Kidney tubule cell (primary cell): ENCODE results near the gene HRNR.
"Not testable (repeated sequence)": the region's sequence is repeated elsewhere in the genome, so short reads cannot be mapped to it uniquely, and the experiment has no call there.

Experiments used
- DNase-seq: peaks from one replicate; pipeline ENCODE4 v3.0.0-alpha.2; 2018; ENCODE audit warnings: low spot score

Gene HRNR

GRCh38 chr1:152224093-152224492 is at the start of gene HRNR:
Gene HRNR, minus strand, starts transcription at chr1:152224193. Its CDS starts 940 bp downstream, at chr1:152223253.
- no peak for DNase-seq

- DNase-seq = not testable (repeated sequence)
Measured at GRCh38 chr1:152256394-152256793, 32.4 kb upstream of the HRNR start.

GRCh38 chr1:152252157-152252556 is 28.2 kb upstream of the HRNR start:
- peak; percentile 39 for DNase-seq

GRCh38 chr1:152251391-152251790 is 27.4 kb upstream of the HRNR start:
- DNase-seq = peak; percentile 26

DNA sequence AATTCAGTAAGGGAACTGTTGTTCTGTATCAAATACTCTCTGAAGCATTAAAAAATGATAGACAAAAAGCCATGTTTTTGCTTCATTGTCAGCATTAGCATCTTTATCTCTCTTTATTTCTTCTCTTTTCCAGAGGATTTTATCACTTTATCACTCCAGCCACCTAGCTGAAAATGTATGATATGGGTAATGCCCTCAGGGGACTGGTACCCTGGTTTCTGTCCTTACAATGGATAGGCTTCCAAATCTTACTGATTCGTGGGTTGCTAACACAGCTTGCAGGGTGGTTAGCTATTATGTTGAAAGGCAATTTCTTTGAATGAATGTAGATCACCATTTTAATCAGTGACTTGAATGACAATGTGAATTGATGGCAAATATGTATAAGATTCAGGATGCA is 23.3 kb upstream of the HRNR start:
- no peak for DNase-seq

DNA sequence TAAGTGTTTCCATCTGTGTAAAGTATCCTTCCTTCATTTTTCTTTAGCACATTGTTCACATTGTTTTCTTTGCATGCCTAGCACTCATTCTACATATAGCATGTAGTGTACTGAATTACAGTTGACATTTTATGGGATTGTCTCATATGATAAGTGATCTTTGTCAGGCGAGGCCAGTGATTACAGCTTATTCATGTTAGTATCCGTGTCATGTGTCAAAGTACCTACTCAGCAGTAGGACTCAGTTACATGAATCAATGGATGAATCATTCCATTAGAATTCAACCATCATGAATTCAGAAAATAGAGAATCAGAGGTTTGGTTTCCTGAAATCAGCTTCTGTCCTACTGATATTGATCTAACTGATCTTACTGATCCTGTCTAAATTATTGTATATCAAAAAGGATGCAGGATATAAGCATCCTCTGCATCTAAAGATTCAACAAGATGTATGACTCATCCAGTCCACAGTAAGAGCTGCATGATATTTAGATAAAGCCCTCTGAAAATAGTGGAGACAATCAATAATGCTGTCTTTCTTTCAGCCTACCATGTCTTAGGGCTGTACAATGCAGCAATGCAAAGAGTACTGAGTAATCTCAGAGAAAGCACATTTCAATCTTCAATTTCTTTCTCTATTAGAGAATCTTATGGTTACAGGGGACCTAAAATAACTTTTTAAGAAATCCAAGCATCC is 20.7 kb upstream of the HRNR start:
- peak; percentile 50 for DNase-seq

- no peak for DNase-seq
Measured at GRCh38 chr1:152237093-152237492, 13.1 kb upstream of the HRNR start.

- peak; percentile 18 for DNase-seq
Measured at GRCh38 chr1:152228831-152229230, 4.8 kb upstream of the HRNR start.

- no peak for DNase-seq
Measured at GRCh38 chr1:152227310-152227928, 3.4 kb upstream of the HRNR start.

- peak; percentile 2 for DNase-seq
Measured at GRCh38 chr1:152225678-152226077, 1.7 kb upstream of the HRNR start.

GRCh38 chr1:152220166-152221163 is 3.5 kb downstream of the HRNR start:
- no peak for DNase-seq

DNA sequence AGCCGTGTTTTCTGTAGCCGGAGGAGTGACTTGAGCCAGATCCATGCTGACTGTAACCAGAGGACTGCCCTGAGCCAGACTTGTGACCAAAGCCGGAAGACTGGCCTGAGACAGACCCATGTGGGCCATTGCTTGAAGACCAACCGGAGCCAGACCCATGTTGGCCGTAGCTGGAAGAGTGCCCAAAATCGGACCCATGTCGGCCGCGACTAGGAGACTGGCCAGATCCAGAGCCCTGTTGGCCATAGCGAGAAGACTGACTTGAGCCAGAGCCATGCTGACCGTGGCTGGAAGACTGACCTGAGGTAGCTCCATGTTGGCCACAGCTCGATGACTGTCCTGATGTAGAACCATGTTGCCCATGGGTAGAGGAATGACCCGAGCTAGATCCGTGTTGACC is 4.6 kb downstream of the HRNR start:
- DNase-seq = not testable (repeated sequence)

GRCh38 chr1:152218762-152219436 is 5.1 kb downstream of the HRNR start:
- no peak for DNase-seq

DNA sequence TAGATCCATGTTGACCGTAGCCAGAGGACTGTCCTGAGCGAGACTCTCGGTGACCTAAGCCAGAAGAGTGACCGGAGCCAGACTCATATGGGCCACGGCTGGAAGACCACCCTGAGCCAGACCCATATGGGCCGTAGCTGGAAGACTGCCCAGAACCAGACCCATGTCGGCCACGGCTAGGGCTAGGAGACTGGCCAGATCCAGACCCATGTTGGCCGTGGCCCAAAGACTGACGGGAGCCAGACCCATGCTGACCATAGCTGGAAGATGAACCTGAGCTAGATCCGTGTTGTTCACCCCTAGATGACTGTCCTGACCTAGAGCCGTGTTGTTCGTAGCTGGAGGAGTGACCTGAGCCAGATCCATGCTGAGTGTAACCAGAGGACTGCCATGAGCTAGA is 8.4 kb downstream of the HRNR start:
- DNase-seq = not testable (repeated sequence)

- not testable (repeated sequence) for DNase-seq
Measured at GRCh38 chr1:152214911-152215310, 9.1 kb downstream of the HRNR start.

GRCh38 chr1:152198982-152199381 is 25.0 kb downstream of the HRNR start:
- DNase-seq = no peak

DNA sequence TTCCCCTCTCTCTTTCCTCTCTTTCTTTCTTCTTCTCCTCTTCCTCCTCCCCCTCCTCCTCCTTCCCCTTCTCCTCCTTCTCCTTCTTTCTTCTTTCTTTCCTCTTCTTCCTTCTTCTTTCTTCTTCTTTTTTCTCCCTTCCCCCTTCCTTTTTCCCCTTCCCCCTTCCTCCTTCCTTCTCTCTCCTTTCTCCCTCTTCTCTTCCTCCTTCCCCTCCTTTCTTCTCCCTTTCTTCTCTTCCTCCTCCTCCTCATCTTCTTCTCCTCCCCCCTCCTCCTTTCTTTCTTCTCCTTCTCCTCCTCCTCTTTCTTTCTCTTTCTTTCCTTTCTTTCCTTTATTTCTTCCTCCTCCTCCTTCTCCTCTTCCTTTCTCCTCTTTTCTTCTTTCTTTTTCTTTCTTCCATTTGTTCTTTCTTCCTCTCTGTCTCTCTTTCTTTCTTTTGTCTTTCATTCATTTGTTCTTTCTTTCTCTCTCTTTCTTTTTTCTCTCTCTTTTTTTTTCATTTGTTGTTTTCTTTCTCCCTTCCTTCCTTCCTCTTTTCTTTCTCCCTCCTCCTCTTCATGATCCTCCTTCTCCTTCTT is 26.5 kb downstream of the HRNR start:
- DNase-seq = no peak

- DNase-seq = no peak
Measured at GRCh38 chr1:152191711-152192110, 32.3 kb downstream of the HRNR start.

- DNase-seq = no peak
Measured at GRCh38 chr1:152191260-152191659, 32.7 kb downstream of the HRNR start.

- DNase-seq = no peak
Measured at GRCh38 chr1:152190589-152190988, 33.4 kb downstream of the HRNR start.

DNA sequence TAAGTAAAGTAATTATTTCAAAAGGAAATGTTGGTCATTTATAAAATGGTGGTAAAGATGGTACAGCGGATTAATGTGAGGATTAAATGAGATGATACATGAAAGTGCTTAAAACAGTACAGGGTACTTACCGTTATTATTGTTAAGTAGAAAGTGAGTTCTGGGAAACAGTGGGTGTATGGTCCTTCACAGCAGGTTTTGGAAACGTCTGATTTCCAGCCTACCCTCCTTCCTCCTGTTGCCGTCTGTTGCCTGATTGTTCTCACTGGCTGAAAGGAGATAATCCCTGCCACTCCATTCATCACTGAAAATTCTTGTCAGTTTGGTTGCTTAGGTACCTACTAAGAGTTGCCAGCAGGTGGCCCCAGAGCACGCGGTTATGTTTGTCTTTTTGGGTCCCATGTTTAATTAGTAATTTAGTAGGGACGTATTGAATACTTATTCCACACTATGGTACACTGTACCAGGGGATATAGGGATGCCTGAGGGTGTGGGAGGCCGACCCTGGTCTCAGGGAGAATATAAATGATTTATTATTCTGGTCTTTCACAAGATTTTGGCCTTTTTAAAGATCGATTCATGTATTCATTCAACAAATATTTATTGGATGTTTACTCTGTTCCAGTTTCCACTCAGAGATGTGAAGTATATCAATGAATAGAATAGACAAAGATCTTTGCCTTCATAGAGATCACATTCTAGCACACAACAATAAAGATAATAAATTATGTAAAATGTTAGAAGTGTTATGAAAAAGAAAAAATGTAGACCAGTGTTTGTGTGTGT is 34.1 kb downstream of the HRNR start:
- peak; percentile 77 for DNase-seq
